Measurements from ENCODE around the gene TBC1D9.

The TBC1D9 gene

DNA sequence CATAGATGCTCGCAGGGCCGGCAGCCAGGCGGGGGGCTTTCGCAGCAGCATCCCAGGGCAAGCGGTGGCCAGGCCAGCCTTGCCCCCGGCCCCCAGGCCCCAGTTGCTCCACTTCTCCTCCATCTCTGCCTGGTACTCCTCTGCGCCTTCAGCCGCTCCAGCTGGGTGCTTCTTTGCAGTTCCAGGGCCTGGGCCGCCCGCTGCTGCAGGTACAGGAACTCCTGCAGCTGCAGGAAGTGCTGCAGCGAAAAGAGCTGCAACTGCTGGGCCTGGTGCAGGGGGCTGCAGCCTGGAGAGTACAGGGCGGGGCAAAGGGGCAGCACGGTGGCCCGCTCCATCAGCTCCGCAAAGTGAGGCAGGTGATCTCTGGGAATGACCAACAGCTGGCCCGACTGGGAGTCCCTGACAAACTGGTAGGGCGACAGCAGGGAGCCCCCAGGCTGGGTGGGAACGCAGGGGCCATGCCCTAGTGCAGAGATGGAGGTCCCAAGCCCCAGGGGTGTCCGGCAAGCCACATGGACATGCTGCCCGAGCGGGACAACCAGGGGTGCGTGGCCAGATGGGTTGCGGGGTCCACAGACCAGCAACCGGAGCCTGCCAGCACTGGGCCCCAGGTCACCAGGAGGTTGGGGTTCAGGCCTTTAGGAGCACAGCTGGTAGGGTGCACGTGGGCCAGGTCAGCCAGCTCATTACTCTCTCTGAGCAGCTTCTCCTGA is 111.6 kb downstream of the TBC1D9 start:
- no peak for DNase-seq

DNA sequence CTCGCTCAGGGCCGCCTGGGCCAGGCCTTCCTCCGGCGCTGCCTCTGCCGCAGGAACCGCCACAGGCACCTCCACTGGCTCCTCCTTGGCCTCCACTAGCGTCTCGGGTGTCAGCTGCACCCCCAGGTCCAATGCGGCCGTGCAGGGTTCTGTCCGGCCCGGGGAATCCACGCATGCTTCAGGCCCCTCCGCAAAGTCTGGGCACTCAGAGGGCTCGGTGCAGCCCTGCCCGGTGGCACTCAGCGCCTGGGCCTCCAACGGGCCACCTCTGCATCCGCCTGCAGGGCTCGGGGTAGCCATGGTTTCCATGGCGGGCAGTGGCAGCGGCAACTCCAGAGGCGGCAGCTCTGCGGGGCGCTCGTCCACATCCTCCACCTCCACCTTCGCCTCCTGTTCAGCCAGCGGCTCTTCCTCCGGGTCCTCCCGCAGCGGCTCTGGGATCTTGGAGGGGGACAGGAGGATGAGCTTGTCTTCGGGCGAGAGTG is 112.6 kb downstream of the TBC1D9 start:
- DNase-seq: no peak

DNA sequence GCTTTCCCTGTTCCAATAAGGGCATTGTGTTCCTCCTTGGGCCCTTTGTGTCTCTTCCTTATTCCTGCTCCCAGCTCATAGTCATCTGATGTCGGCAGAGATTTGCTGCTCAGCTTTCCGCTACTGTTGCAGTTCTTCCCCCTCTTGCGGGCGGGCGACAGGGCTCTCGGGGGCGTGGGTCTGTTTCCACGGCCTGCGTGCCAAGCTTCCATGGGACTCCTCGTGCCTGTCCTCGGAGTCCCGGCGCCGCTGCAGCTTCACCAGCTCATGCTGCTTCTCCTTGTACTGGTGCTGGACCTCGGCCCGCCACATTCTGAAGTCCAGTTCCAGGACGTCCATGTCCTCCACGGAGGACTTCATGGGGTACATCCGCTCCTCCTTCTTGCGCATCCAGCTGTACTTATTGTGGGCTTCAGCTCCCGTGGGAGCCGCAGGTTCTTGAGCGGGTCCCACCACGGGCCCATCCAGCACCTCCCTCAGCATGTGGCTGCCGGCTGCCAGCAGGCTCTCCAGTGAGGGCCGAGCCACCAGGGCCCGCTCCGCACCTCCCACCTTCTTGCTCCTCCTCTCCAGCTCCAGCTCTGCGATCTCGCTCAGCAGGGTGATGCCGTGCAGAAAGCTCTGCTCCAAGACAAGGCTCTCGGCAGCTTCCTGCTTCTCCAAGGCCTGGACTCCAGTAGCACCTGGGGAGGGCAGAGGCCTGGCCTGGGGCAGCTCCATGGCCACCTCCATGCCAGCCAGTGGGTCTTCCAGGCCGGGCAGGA is 113.3 kb downstream of the TBC1D9 start:
- no peak for DNase-seq

GRCh38 chr4:140641789-140642439 is 114.3 kb downstream of the TBC1D9 start:
- DNase-seq: no peak

DNA sequence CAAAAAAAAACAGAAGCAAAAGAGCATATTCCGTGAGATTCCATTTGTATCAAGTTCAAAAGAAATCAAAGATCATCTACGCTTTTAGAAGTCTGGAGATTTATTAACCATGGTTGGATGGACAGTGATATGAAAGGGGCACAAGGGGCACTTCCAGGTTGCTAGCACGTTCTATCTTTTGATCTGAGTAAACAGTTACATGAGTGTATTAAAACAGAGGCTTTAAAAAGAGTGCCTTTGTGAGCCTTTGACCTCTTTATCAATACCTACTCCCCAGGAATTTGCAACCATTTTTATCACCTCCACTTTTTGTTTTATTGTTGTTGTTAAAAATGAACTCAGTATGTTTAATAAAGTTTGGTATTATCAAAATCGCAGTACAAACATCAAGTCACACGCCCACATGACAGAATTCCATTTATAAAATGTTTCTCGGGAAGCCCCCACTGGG is 115.1 kb downstream of the TBC1D9 start:
- DNase-seq: no peak

- no peak for DNase-seq
Observed at GRCh38 chr4:140640150-140640748, 115.9 kb downstream of the TBC1D9 start.

DNA sequence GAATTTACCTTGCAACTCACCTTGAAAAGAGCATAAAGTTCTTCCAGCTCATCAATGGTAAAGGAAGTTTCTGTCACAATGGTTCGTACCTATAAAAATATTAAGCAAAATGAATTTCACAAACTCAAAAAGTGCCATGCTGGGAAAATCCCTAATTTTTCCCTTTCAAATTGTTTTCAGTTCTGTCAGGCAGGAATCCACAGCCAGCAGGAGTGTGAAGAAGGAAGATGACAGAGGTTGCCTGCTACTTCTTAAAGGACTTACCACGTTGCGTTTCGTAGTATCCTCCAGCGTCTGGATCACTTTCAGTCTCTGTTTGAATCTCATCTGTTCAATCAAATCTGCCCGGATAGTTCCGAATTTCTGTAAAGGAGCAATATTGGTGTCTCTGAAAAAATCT is 117.1 kb downstream of the TBC1D9 start:
- DNase-seq: no peak

DNA sequence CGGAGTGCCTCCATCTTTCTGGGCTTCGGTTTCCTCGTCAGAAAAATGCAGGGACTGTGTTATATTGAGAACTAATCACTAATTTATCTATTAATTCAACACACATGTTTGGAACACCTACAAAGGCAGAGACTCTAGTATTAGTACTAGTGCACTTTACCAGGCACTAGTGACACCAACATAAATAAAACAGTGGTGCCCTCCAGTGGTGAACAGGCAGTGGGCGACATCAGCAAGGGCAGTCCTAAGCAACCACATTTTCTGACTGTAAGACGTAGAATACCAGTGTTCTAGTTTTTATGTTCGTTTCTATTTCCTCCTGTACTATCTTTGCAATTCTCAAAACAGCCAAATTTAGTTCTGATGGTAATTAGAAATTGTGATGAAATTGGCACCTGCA is 118.3 kb downstream of the TBC1D9 start:
- DNase-seq: no peak

DNA sequence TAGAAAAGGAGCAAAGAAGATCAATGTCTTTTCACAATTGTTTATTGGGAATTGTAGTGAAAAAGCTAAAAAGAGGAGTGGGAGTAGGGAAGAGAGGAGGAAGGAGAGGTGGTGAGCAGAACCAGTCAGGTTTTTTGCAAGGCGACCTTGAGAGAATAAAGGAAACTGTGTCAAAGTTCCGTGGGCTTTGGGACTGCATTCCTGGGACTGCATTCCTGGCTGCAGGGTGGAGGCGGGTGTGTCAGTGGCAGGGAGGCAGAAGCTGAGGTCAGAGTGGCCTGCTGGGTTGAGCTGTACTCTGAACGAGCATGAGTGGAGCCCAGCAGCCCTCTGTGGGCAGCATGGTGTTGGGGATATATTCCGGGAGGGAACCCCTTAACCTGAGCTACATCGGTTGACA is 120.6 kb downstream of the TBC1D9 start:
- no peak for DNase-seq

DNA sequence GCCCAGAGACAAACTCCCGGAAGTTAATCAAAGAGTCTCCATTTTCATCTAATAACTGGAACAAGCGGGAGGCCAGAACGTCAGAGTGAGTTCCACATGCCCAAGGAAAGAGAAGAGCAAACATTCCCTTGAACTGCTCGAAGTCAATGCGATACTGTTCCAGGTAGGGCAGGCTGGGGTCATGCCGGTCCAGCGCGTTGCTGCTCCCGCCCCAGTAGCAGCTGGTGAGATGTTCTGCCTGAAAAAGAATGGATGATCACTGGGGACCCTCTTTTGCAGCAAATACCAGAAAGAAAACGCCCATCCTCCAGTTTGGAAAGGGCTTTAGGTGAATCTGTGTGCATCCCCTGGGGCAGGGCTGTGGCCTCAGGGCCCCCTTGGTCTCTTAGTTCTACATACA is 122.2 kb downstream of the TBC1D9 start:
- no peak for DNase-seq

GRCh38 chr4:140633124-140633523 is 123.1 kb downstream of the TBC1D9 start:
- DNase-seq: no peak

GRCh38 chr4:140630246-140630645 is 125.9 kb downstream of the TBC1D9 start:
- no peak for DNase-seq

GRCh38 chr4:140628016-140628415 is 128.2 kb downstream of the TBC1D9 start:
- no peak for DNase-seq

- no peak for DNase-seq
Observed at GRCh38 chr4:140626661-140627376, 129.4 kb downstream of the TBC1D9 start.

DNA sequence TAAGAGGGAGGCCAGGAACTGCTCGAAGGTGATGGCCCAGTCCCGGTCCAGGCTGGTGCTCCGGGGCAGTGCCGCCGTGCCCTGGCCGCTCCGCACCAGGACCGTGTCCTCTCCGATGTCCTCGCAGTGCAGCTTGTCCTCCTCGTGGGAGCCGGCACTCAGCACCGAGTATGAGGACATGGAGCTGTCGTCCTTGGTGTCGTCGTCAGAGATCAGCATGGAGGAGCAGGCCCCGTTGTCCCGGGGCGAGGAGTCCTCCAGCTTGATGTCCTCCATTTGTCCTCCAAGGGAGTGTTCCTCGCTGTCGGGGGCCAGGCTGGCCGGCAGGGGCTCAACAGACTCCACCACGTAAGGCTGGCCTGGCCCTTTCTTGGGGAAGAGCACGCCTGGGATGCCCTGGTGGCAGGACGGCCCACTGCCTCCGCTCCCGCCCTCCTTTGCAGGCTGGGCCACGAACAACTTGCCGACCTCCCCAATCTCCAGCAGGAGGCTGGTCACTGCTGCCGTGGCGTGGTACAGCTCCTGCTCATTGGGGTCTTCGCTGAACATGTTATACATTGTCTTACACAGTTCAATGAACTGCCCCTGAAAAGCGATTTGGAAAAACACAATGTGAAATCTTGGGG is 133.7 kb downstream of the TBC1D9 start:
- DNase-seq: no peak

GRCh38 chr4:140621161-140621560 is 135.0 kb downstream of the TBC1D9 start:
- no peak for DNase-seq

GRCh38 chr4:140617499-140618248 is 138.5 kb downstream of the TBC1D9 start:
- DNase-seq: no peak

DNA sequence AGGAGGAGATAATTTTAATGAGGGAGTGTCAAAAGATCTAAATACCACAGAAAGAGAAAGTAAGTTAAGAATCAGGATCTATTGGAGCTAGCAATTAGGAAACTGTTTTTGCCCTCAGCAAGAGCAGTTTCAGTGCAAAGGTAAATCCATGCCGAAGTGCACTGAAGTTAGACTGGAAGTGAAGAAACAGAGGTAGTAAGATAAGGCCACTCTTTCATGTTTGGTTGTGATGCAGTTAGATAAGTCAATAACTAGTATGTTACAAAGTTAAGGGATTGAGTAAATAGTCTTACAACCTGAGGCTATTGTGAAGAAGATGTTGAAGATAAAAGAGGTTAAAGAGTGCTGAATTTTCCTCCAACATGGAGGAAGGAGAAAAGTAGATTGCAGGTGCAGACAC is 140.7 kb downstream of the TBC1D9 start:
- DNase-seq: no peak

DNA sequence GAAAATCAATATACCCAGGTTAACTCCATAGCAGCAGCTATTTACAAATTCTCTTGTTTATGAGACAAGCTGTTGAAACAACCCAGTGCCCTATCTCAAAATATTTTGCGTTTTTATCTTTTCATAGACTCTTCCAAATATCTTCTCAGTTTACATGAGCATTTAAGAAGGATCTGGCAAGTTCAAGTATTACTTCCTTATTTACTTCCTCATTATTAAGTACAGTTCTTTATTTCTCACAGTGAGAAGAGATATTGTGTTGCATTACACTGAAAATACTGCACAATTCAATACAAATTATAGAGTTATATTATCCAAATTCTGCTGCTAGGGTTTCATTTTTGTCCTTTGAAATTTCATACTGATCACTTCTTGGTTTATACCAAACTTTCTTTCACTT is 143.8 kb downstream of the TBC1D9 start:
- DNase-seq: no peak

DNA sequence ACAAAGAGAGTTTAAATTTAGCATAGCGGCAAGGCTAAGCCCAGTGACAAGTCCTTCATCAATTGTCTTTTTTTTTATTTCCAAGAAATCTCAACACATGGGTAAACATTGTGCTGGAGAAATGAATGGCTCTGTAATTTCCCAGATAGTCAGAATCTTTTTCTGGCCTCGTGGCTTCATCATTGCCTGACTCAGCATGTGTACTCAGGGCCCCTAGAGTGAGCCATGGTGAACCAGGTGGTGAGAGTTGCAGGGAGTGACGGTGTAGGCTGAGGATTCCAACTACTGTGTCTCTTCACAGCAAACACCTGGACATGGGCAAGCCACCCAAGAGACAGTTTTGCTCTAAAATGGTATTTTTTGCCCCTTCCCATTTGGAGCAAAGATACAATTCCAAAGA is 144.3 kb downstream of the TBC1D9 start:
- DNase-seq: no peak

Data from cortex of kidney (tissue), 1 donor.